Endodermal cell (in vitro differentiated cells): ENCODE data around the gene NPIPB2. TPM values are rescaled to one million over a fixed set of nuclear protein-coding genes. Genes with fewer than 3 reads are reported as not detected.

Source experiments
- DNase-seq: peaks from one replicate; pipeline ENCODE4 v3.0.0-alpha.2; 2017
- H3K27ac ChIP-seq: 2 replicates; pipeline ENCODE4 v1.5.1; 2013; ENCODE audit warnings: mild to moderate bottlenecking, low read depth, low read length, moderate library complexity
- H3K27me3 ChIP-seq: 2 replicates; pipeline ENCODE4 v1.6.1; 2013; ENCODE audit warnings: mild to moderate bottlenecking, low read length, moderate library complexity; ENCODE audit not compliant: insufficient read depth, control insufficient read depth, poor library complexity, severe bottlenecking
- H3K36me3 ChIP-seq: 2 replicates; pipeline ENCODE4 v1.7.0; 2013; ENCODE audit warnings: mild to moderate bottlenecking, low read length, moderate library complexity; ENCODE audit not compliant: control insufficient read depth, insufficient read depth
- H3K4me1 ChIP-seq: one replicate; pipeline ENCODE4 v1.7.0; 2013; ENCODE audit warnings: low read length; ENCODE audit not compliant: control insufficient read depth, insufficient read depth
- H3K4me3 ChIP-seq: 2 replicates; pipeline ENCODE4 v1.5.1; 2013; ENCODE audit warnings: mild to moderate bottlenecking, low read length, moderate library complexity
- H3K9ac ChIP-seq: 2 replicates; pipeline ENCODE4 v1.6.1; 2013; ENCODE audit warnings: mild to moderate bottlenecking, low read length, moderate library complexity; ENCODE audit not compliant: poor library complexity, severe bottlenecking; ENCODE audit errors: extremely low read depth
- H3K9me3 ChIP-seq: 2 replicates; pipeline ENCODE4 v1.6.1; 2013; ENCODE audit warnings: mild to moderate bottlenecking, low read length, moderate library complexity; ENCODE audit not compliant: control insufficient read depth
- H3K27ac Mint-ChIP-seq: 2 replicates; pipeline ENCODE4 v1.8.0; 2020; ENCODE audit warnings: mixed read lengths
- H3K27me3 Mint-ChIP-seq: 2 replicates; pipeline ENCODE4 v1.8.0; 2021; ENCODE audit warnings: mild to moderate bottlenecking, mixed read lengths; ENCODE audit not compliant: insufficient read depth
- H3K36me3 Mint-ChIP-seq: 2 replicates; pipeline ENCODE4 v1.8.0; 2020; ENCODE audit warnings: low read depth, mixed read lengths
- H3K4me1 Mint-ChIP-seq: 2 replicates; pipeline ENCODE4 v1.8.0; 2020; ENCODE audit warnings: mixed read lengths
- H3K4me3 Mint-ChIP-seq: 2 replicates; pipeline ENCODE4 v1.8.0; 2020; ENCODE audit warnings: mild to moderate bottlenecking, moderate library complexity, mixed read lengths
- H3K9me3 Mint-ChIP-seq: 2 replicates; pipeline ENCODE4 v1.8.0; 2020; ENCODE audit warnings: mild to moderate bottlenecking, mixed read lengths
- WGBS, 2 experiments: methylation state at CpG; one replicate each; pipeline versions ENCODE4 v1.1.5 to v1.1.7; 2013; ENCODE audit warnings: missing lambda C conversion rate in 2 of 2, mixed read lengths in 1 of 2; ENCODE audit not compliant: insufficient coverage in 1 of 2, insufficient read length in 1 of 2; 5-methylcytosine and 5-hydroxymethylcytosine counted together
- total RNA-seq, 2 donors: library from RNA; stranded (reverse); fragmentation: NEBNext Ultra II Directional in 1 of 2; extraction: Animal tissue kit (Norgen Biotek cat#: 25700) in 1 of 2; gene quantifications; 2 replicates in 1 of 2; 3 replicates in 1 of 2; pipeline ENCODE4 v1.2.1, GENCODE V29; 2021
- TF ChIP-seq, protein P1 (sequence below): fragments of 200-600 bp; sonication (generic); conservative IDR thresholded peaks from 2 replicates; pipeline ENCODE4 v1.5.0; 2021; ENCODE audit warnings: antibody characterized with exemption, mild to moderate bottlenecking

Gene NPIPB2
- total RNA-seq, 2 donors from 2014 or later, result 10.2 to 15.0 TPM

GRCh38 chr16:11968577-11968976, 26.7 kb upstream of the NPIPB2 start:
- Mint-ChIP-seq H3K9me3 (no peaks in the 10 kb centered on the region), H3K4me3 (no peak overlapping the region), H3K27ac (no peak overlapping the region), H3K27me3 (no peaks in the 10 kb centered on the region), H3K4me1 (no peaks in the 10 kb centered on the region), H3K36me3 (peaks cover 8% of the 10 kb centered on the region)
- H3K27me3 ChIP-seq, result no peaks in the 10 kb centered on the region
- H3K4me3 ChIP-seq, result no peak overlapping the region
- no peaks in the 10 kb centered on the region for H3K9me3 ChIP-seq
- DNase-seq, result no peak
- no peaks in the 10 kb centered on the region for H3K36me3 ChIP-seq
- TF ChIP-seq, protein P1, sequence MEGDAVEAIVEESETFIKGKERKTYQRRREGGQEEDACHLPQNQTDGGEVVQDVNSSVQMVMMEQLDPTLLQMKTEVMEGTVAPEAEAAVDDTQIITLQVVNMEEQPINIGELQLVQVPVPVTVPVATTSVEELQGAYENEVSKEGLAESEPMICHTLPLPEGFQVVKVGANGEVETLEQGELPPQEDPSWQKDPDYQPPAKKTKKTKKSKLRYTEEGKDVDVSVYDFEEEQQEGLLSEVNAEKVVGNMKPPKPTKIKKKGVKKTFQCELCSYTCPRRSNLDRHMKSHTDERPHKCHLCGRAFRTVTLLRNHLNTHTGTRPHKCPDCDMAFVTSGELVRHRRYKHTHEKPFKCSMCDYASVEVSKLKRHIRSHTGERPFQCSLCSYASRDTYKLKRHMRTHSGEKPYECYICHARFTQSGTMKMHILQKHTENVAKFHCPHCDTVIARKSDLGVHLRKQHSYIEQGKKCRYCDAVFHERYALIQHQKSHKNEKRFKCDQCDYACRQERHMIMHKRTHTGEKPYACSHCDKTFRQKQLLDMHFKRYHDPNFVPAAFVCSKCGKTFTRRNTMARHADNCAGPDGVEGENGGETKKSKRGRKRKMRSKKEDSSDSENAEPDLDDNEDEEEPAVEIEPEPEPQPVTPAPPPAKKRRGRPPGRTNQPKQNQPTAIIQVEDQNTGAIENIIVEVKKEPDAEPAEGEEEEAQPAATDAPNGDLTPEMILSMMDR, result no peak
- H3K9ac ChIP-seq, result no peak overlapping the region
- no peaks in the 10 kb centered on the region for H3K4me1 ChIP-seq
- H3K27ac ChIP-seq, result no peak overlapping the region
- WGBS, 2 experiments, result 89 to 100% methylated on average over 1 to 3 of the region's 3 CpGs

- no peak overlapping the region for H3K9ac ChIP-seq
- H3K36me3 ChIP-seq, result no peaks in the 10 kb centered on the region
- no peak overlapping the region for H3K4me3 Mint-ChIP-seq
- H3K27ac ChIP-seq, result no peak overlapping the region
- 89 to 90% methylated on average over 16 to 17 of the region's 17 CpGs for WGBS, 2 experiments
- peaks cover 5% of the 10 kb centered on the region for H3K36me3 Mint-ChIP-seq
- H3K27me3 ChIP-seq, result no peaks in the 10 kb centered on the region
- H3K4me1 ChIP-seq, result no peaks in the 10 kb centered on the region
- H3K27me3 Mint-ChIP-seq, result no peaks in the 10 kb centered on the region
- TF ChIP-seq, protein P1, result no peak
- no peaks in the 10 kb centered on the region for H3K9me3 ChIP-seq
- no peak overlapping the region for H3K27ac Mint-ChIP-seq
- H3K9me3 Mint-ChIP-seq, result no peaks in the 10 kb centered on the region
- DNase-seq, result no peak
- H3K4me1 Mint-ChIP-seq, result no peaks in the 10 kb centered on the region
- H3K4me3 ChIP-seq, result no peak overlapping the region
These were observed 25.5 kb upstream of the NPIPB2 start for GRCh38 chr16:11967195-11967911.

- no peaks in the 10 kb centered on the region for H3K36me3 ChIP-seq
- DNase-seq, result no peak
- no peak overlapping the region for H3K27ac ChIP-seq
- H3K36me3 Mint-ChIP-seq, result no peaks in the 10 kb centered on the region
- no peak overlapping the region for H3K4me3 ChIP-seq
- no peaks in the 10 kb centered on the region for H3K9me3 ChIP-seq
- 94% methylated on average over 5 to 7 of the region's 7 CpGs for WGBS, 2 experiments
- H3K4me1 ChIP-seq, result no peaks in the 10 kb centered on the region
- H3K9ac ChIP-seq, result no peak overlapping the region
- no peak overlapping the region for H3K27ac Mint-ChIP-seq
- H3K27me3 ChIP-seq, result no peaks in the 10 kb centered on the region
- H3K27me3 Mint-ChIP-seq, result no peaks in the 10 kb centered on the region
- no peaks in the 10 kb centered on the region for H3K9me3 Mint-ChIP-seq
- no peaks in the 10 kb centered on the region for H3K4me1 Mint-ChIP-seq
- TF ChIP-seq, protein P1, result no peak
- H3K4me3 Mint-ChIP-seq, result no peak overlapping the region
These were observed 24.3 kb upstream of the NPIPB2 start for GRCh38 chr16:11966173-11966572.
